ENCODE data around the gene ABCF2.

The ABCF2 gene

DNA sequence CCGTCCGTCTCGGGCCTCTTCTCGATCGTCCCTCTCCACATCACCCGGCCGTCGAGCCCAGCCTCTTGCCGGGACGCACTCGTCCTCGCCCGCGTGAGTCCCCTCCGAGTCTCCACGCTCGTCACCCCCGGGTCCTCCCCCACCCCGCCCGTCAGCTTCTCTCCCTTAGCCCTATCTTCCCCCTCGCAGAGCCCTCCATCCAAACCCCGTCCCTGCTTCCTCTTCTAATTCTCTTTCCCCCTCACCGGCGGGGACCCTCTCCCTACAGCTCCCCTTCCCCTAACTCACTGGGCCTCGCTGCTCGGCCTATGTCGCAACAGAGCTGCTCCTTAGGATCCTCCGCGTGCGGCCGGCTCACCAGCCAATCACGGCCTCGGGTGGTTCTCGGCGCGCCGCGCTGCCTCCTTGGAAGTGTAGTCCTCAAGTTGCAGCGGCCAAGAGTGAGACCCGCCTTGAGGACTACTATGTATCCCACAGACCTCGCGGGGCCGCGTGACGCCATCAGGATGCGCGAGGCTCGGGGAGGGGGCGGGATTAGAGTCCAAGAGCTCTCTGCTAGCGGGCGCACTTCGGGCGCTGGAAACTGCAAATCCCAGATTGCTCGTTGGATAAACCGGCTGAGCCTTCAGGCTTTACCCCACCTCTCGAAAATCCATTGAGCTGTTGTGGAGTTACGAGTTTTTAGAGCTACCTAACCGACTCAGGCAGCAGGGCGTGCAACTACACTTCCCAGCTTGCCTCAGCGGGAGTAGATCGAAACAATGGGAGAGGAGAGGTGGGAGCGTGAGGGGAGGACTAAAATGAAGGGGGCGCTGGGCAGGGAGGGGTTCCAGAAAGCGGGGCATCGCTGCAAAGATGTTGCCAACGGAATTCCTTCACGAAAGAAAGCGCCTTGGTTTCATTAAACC lies at the start of gene ABCF2:
ABCF2 (minus strand) TSS at position 331 of the 908 bp plus-strand sequence. CDS start 747 bp downstream, outside the sequence.
- DNase-seq (ENCODE audit: low spot score): peak; percentile 100

DNA sequence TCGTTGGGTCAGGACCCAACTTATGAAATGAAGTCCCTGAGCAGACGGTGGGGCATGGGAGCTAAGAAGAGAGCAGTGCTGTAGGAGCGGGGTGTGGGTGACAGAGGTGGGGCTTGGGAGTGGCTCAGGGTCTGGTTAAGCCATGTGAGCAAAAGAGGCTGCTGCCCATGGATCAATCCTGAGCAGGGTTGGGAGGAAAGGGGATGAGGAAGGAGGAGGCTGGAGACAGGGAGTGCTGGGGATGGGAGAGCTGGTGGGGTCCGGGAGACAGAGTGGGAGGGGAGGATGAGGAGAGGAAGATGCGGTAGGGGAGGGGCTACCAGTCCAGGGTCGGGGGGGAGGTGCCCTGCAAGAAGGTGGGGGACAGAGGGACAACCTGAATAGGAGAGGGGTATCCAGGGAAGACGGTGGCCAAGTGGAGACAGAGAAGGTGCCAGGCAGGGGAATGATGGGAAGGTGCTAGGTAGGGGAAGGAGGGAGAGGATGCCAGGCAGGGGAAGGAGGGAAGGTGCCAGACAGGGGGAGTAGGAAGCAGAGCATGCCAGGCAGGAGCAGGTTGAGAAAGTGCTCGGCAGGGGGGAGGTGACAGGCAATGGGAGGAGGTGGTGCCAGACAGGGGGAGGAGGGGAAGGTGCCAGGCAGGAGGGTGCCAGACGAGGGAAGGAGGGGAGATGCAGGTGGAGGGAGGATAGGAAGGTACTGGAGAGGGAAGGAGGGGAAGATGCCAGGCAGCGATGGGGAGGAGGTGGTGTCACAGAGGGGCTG lies 49.0 kb upstream of the ABCF2 start:
- no peak for DNase-seq (ENCODE audit: low spot score)

DNA sequence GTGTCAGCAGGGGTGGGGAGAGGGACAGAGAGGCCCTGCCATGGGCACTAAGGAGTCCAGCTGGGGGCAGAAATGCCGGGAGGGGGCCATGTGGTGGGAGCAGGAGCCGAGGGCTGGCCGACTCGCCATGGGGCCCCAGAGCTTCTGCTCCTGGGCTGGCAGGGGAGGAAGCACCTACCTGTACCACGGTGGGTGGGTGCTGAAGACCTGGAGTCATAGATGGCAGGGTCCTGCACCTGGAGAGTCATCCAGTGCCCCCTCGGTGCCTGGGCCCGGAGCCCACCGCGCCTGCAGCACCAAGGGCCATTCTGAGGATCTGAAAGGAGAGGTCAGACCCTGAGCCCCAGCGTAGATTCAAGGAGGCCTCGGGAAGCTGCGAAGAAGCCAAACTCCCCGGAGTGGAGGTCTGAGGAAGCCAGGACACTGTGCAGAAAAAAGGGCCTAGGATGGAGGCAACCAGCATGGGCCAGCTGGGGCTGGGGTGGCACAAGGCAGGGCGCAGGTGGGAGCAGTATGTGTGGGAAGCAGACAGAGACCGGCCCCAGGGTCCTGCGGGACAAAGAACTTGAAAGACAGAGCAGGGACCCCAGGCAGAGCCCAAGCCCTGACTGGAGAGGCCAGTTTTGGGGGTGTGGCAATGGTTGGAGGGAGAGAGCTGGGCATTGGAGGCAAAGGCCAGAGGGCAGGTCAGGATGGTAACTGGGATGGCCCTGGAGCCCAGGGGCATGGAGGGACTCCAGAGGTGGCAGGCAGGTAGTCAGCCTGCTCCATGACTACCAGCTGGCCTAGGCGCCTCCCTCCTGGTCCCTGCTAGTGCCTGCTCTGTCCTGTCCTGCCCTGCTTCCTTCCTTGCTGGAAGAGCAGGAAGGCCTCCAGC lies 48.2 kb upstream of the ABCF2 start:
- no peak for DNase-seq (ENCODE audit: low spot score)

DNA sequence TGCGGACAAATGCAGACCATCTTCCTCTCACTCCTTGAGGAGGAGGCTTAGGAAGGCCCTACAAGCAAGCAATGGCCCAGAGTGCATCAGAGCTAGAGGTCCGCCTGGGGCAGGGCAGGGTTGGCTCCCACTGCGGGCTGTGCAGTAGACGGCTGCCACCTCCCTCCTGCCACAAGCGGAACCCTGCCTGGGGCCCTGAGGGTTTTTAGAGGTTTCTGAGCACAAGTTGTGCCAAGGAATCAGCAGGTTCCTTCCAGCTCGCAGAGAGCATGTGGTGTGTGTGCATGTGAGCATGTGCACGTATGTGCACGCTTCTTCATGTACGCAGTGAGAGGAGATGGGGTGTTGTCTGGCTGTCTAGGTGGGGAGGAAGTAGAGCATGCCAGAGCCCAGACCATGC lies 47.4 kb upstream of the ABCF2 start:
- DNase-seq (ENCODE audit: low spot score): no peak

DNA sequence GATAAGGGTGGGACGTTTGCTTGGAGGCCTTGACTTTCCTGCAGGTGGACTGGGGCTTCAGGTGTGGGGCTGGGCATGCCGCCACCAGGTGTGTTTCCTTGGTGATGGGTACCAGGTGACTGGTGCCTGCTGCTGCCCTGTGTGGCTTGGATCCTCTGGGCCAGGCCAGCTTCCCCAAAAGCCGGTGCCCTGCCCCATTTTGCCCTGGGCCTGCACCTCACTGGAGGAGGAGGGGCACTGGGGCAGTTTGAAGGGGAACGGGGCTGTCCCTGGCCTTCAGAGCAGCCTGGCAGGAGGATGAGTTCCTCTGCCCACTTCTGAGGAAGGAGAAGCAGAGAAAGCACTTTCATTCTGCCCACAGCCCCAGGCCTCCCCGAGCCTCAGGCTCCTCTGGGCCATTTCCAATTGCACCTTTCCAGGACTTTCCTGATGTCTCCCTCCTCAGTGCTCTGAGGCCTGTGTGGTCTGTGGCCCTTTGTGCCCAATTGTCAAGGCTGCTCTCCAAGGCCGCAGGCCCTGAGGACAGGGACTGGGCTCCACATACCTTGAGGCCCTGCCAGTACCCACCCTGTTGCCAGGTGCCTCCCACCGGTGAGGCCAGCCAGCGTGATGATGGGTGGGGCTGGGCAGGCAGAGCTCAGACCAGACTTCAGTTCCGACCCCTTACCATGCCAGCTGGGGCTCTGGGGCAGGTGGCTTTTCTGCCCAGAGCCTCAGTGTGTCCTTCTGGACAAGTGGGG lies 46.8 kb upstream of the ABCF2 start:
- no peak for DNase-seq (ENCODE audit: low spot score)

DNA sequence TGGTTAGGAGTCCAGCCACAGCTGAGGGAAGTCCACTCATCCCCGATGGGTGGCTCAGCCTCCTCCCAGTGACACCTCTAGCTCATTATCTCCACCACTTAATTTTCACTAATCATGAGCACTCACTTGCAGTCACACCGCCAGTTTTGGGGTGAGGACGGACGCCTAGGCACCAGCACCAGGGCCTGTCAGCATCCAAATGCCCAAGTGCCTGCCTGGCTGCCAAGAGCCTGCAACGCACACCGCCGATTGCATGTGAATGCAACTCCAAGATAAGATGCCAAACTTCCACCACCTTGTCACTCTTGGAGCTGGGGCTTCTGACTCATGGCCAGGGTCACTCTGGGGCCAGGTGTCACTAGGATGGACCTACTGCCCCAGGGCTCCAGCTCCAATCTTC lies 45.9 kb upstream of the ABCF2 start:
- no peak for DNase-seq (ENCODE audit: low spot score)

DNA sequence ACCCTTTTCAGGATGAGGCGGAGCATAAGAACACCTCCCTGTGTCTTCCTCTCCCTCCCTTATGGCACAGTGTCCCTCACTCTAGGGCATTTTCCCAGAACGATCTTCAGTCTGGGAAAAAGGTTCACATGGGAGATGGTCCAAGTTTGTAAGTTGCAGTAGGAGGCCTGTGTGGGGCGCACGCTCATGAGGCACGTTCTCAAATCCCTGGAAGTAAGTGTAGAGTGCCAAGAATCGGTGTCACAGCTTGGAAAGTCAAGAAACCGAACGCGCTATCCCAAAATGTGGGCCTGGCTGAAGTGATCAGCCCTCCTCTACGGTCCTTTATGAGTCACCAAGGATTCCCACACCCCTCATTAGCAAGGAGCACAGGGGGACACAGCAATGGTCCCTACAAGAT lies 45.4 kb upstream of the ABCF2 start:
- DNase-seq (ENCODE audit: low spot score): no peak

DNA sequence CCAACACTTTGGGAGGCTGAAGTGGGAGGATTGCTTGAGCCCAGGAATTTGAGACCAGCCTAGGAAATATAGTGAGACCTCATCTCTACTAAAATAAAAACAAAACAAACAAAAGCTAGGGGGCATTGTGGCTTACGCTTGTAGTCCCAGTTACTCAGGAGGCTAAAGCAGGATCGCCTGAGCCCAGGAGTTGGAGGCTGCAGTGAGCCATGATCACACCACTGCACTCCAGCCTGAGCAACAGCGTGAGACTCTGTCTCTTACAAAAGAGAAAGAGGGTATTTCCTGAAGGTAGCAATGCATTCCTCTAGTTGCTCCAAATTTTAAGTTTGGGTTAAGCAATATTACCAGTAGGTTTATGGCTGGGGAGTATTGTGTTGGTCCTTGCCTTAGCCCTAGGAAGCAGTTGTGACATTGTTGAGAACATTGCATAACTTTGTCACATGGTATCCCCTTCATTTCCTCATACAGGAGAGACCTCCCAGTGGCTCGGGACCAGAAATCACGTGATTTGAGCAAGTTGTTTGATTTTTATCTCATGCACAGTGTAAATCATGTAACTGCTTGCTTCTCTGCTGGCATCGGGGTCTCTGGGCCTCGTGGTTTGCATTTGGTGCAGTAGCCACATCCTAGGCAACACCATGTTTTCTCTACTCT lies 44.8 kb upstream of the ABCF2 start:
- no peak for DNase-seq (ENCODE audit: low spot score)

DNA sequence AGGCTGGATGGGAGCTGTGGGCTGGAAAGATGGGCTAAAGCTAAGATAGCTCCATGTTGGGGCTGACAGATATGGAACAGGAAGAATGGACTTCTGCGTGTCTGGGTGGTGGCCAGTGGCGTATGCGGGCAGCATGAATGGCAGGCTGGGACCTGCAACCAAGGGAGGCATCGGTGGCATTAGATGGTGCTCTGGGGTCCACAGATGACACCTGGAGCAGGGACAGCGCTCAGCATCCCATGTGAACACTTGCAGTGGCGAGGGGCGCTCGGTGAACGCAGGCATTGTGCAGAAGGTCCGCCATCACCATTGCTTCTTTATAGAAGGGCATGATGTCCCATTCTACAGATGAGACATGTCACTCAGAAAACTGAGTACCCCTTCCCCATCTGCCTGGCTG lies 42.5 kb upstream of the ABCF2 start:
- DNase-seq (ENCODE audit: low spot score): no peak

DNA sequence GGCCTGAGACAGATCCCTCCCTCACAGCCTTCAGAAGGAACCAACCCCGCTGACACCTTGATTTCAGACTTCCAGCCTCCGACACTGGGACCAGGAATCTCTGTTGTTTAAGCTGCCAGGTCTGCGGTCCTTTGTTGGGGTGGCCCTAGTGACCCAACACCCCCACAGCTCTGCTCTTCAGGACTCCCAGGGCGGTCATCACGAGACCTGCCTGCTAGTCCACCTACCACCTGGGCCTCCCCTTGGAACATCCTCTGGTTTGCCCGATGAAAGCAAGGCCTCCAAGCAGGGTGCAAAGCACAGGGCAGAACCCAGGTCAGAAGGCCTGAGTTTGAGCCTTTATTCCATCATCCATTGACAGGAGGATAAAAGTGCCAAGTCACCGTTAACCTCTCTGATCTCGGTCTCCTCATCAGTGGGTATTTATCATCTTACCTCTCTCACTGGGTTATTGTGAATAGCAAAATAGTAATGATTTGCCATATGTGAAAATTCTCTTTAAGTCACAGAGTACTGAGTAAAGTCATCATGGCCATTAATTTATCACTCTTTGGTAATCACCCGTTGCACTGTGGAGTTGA lies 38.4 kb upstream of the ABCF2 start:
- DNase-seq (ENCODE audit: low spot score): no peak

DNA sequence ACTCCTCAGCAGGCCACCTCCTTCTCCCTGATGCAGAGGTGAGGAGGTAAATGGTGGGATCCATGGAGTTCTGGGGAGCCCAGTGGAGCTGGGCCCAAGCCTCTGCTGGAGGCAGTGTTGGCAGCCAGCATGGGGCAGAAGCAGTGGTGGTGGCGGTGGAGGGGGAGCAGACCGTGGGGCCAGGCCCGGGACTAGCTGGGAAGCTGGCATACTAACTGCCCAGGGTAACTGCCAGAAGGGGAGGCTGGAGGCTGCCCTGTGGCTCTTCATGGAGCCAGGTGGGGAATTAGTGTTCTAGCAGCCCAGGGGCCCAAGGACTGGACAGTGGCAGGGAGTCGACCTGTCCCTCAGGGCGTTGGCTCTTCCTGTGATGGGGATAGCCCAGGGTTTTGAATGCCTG lies 37.6 kb upstream of the ABCF2 start:
- no peak for DNase-seq (ENCODE audit: low spot score)

DNA sequence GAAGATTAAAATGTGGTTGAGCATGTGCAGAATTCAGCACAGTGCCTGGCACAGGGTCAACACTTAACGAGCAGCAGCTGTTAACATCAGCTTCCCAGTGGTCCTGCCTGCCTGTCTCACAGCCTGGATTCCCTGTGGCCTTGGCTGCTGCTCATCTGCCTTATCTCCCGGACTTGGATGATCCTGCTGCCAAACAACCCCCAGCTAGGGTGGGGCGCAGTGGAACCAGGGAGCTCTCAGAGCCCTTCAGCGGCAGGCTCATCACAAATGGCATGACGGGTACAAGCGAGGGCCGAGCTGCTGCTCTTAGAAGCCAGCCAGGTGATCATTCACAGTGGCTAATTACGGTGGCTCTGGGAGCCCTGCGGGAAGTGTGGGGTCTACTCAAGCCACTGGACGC lies 34.5 kb upstream of the ABCF2 start:
- DNase-seq (ENCODE audit: low spot score): no peak

DNA sequence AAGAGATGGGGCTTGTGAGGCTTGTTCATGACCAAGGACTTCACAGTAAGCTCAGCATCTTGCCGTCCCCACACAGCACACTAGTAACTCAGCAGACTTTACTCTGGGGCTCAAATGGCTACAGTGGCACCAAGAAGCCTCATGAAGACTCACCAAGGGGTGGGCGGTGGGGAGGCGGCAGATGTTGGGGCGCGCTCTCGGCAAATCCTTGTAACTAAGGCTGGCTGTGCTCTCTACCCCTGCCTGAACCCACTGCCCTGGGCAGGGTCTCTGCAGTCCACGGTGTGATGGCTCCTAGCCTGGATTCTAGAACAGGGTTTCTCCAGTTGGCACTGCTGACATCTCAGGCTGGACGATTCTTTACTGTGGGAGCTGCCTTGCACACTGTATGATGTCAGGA lies 33.9 kb upstream of the ABCF2 start:
- no peak for DNase-seq (ENCODE audit: low spot score)

DNA sequence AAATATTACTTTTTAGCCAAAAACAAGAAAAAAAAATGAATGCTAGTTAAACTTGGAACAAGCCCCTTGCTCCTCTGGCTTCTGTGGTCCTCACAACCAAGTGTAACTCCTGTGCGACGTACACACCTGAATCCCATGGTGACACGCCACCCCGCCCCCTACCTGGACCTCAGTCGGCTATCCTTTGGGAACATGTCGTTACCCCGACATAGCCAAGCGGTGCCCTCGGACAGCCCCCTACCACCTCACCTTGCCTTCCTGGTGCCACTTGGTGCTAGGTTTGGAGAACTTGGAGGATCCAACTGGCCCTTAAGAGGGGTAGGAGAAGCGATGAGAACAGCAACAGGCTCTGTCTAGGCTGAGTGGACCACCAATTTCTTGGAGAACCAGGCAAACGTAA lies 33.5 kb upstream of the ABCF2 start:
- DNase-seq (ENCODE audit: low spot score): no peak

DNA sequence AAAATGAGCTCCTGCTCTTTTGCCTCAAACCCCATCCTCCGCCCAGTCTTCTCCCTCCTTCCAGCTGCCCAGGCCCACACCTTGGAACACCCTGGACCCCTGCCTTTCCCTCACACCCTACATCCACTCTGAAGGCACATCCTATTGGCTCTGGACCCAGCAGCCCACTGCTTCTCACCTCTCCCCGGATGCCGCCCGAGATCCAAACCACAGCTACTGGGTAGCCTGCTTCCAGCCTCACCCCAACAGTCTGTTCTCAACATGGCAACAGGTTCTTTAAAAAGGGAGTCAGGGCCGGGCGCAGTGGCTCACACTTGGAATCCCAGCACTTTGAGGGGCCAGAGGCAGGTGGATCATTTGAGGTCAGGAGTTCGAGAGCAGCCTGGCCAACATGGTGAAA lies 31.0 kb upstream of the ABCF2 start:
- DNase-seq (ENCODE audit: low spot score): no peak

DNA sequence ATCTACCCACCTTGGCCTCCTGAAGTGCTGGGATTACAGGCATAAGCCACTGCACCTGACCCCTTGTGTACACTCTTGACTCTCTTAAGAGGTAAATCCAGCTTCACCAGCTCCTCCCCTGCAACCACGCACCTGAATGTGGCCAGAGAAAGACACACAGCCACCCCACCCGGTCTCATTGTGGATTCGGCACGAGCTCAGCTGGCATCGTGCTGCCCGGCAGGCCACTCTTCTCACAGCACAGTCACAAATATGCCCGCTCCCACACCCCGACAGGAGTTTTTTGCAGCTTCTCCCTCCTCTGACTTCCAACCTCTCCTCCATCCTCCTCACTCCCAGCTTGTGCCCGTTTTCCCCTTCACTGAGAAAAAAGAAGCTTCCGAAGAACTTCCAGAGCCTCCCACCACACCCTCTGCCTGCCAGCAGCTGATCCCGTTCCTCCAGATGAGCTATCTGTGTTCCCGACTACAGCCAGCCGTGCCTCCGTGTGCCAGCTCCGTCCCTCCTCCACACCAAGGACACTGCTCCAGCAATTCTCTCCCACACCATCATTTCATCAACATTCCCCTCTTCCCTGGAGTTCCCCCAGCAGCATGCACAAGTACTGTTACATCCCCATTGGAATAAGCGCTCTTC lies 29.5 kb upstream of the ABCF2 start:
- DNase-seq (ENCODE audit: low spot score): no peak

DNA sequence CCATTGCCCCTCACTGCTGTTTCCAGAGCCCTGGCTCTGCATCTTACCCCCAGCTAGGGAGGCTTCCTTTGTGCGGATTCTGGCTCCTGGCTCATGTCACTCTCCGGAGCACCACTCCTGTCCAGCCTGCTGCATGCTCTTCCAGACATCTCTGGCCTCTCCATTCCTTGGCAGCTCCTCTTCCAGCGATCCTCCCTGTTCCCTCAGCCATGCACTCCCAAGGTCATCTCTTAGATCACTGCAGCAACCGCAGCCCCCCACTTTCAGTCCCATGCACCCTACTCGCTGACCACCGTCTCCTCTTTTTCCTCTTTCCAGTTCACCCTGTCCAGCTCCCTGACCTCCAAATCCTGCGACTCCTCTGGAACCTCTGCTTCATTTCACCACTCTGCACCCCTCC lies 28.4 kb upstream of the ABCF2 start:
- DNase-seq (ENCODE audit: low spot score): no peak

DNA sequence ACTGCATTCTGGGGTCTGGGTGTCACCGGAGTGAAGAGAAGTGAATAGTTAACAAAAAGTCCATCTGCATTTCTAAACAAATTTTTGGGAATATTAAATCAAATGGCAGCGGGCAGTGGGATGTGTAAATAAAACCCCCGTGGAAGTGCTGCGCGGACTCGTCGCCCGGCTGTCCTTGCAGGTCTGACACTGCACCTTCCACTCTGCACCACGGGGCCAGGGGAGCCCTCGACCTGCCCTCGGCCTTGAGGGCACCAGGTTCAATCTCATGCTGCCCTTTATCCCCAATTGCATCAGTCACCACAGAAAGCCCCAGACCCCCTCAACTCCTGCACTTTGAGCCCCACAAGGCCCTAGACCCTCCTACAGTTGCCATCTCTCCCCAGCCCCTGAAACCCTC lies 27.8 kb upstream of the ABCF2 start:
- DNase-seq (ENCODE audit: low spot score): no peak

DNA sequence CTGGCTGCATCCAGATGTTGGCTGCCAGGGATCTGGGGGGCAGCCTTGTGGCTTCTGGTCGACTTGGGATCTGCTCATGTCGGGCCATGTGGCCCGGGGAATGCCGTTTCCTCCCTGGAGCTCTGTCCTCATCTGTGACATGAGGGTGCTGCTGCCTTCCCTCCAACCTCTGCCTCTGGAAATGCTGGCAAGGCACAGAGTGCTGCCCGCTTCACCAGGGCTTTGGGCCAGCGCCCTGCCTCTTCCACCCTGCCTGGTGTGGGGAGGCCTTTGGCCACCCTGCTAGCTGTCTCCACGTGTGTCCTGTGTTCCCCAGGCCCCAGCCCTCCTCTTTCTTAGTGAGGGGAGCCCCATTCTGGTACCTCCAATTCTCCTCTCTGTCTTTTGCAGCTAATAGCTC lies 27.3 kb upstream of the ABCF2 start:
- DNase-seq (ENCODE audit: low spot score): no peak

Data from RKO (cell line).